B cell (primary cell): ENCODE data around the gene STRA8. TPM values are rescaled to one million over a fixed set of nuclear protein-coding genes. Genes with fewer than 3 reads are reported as not detected.

Experiments
- ATAC-seq: fragments of 200-7000 bp; cut with Tn5 transposase; one replicate; pipeline ENCODE4 v1.10.0; 2021; ENCODE audit warnings: low read depth, mild to moderate bottlenecking, moderate number of reproducible peaks, moderate library complexity
- CTCF ChIA-PET: fragments of 350-600 bp; sonication (Branson Sonifier 250); formaldehyde crosslinking; loops from one replicate; lab custom pipeline; 2021; ENCODE audit warnings: antibody characterized with exemption, inconsistent platforms; lab: Charles Lee
- POLR2A ChIA-PET: fragments of 350-600 bp; sonication (Branson Sonifier 250); formaldehyde crosslinking; loops from one replicate; lab custom pipeline; 2021; ENCODE audit warnings: antibody characterized with exemption; lab: Charles Lee
- DNase-seq: peaks from one replicate; pipeline ENCODE4 v3.0.0; 2013
- H2AFZ ChIP-seq: 2 replicates; pipeline ENCODE4 v1.6.1; 2012; ENCODE audit warnings: mild to moderate bottlenecking, low read depth, low read length; ENCODE audit not compliant: insufficient read depth, poor library complexity, severe bottlenecking
- H3K27ac ChIP-seq, 2 donors: 1 replicate in 1 of 2; 2 replicates in 1 of 2; pipeline ENCODE4 v1.5.1; 2012 to 2013; ENCODE audit warnings: low read length in 2 of 2, mild to moderate bottlenecking in 2 of 2, moderate library complexity in 1 of 2
- H3K27me3 ChIP-seq, 4 experiments: fragments of 200-600 bp in 1 of 4; sonication (generic) in 1 of 4; replicated peaks in 1 of 4; 1 replicate in 2 of 4; 2 replicates in 2 of 4; pipeline versions ENCODE4 v1.6.1 to v1.7.0; 2013 to 2016; ENCODE audit warnings: low read length in 3 of 4, mild to moderate bottlenecking in 2 of 4, mixed read lengths in 1 of 4, moderate library complexity in 1 of 4; ENCODE audit not compliant: insufficient read depth in 4 of 4, control insufficient read depth in 3 of 4; ENCODE audit errors: control extremely low read depth in 1 of 4
- H3K36me3 ChIP-seq, 2 experiments: replicated peaks in 1 of 2; 1 replicate in 1 of 2; 2 replicates in 1 of 2; pipeline versions ENCODE4 v1.6.1 to v1.7.1; 2013; ENCODE audit warnings: low read length in 1 of 2; ENCODE audit not compliant: insufficient read depth in 2 of 2, control insufficient read depth in 1 of 2; ENCODE audit errors: control extremely low read depth in 1 of 2, extremely low read depth in 1 of 2
- H3K4me1 ChIP-seq, 2 donors: fragments of 200-600 bp in 1 of 2; sonication (generic) in 1 of 2; 1 replicate in 1 of 2; 2 replicates in 1 of 2; pipeline versions ENCODE4 v1.5.1 to v1.6.1; 2013 to 2017; ENCODE audit warnings: low read length in 2 of 2; ENCODE audit not compliant: control insufficient read depth in 2 of 2, insufficient read depth in 2 of 2
- H3K4me2 ChIP-seq: replicated peaks from 2 replicates; pipeline ENCODE3; 2012; ENCODE audit warnings: mild to moderate bottlenecking, low read depth, low read length; ENCODE audit not compliant: poor library complexity, severe bottlenecking
- H3K4me3 ChIP-seq, 5 experiments: fragments of 200-600 bp in 1 of 5; sonication (generic) in 1 of 5; 1 replicate in 3 of 5; 2 replicates in 2 of 5; pipeline versions ENCODE4 v1.5.1 to v1.7.0; 2011 to 2016; ENCODE audit warnings: low read length in 4 of 5, mild to moderate bottlenecking in 4 of 5, low read depth in 2 of 5, control low read depth in 1 of 5, moderate library complexity in 1 of 5; ENCODE audit not compliant: insufficient read depth in 1 of 5; ENCODE audit errors: control extremely low read depth in 1 of 5, extremely low read depth in 1 of 5
- H3K79me2 ChIP-seq: fragments of 200-600 bp; sonication (generic); one replicate; pipeline ENCODE4 v1.6.0; 2016; ENCODE audit warnings: low read length; ENCODE audit not compliant: control insufficient read depth, insufficient read depth
- H3K9ac ChIP-seq: fragments of 200-600 bp; sonication (generic); 2 replicates; pipeline ENCODE4 v1.6.1; 2017; ENCODE audit warnings: mild to moderate bottlenecking, low read length, moderate library complexity
- H3K9me3 ChIP-seq, 3 donors: one replicate each; pipeline versions ENCODE4 v1.6.1 to v1.7.1; 2013; ENCODE audit warnings: low read length in 2 of 3; ENCODE audit not compliant: control insufficient read depth in 2 of 3, insufficient read depth in 1 of 3; ENCODE audit errors: control extremely low read depth in 1 of 3
- H4K20me1 ChIP-seq: 2 replicates; pipeline ENCODE4 v1.6.0; 2012; ENCODE audit warnings: mild to moderate bottlenecking, low read length; ENCODE audit not compliant: insufficient read depth, control insufficient read depth, poor library complexity, severe bottlenecking
- H3K27ac Mint-ChIP-seq: one replicate; pipeline ENCODE4 v1.8.0; 2021; ENCODE audit warnings: mixed read lengths
- H3K27me3 Mint-ChIP-seq: one replicate; pipeline ENCODE4 v1.8.0; 2021; ENCODE audit warnings: mixed read lengths
- H3K4me1 Mint-ChIP-seq: one replicate; pipeline ENCODE4 v1.8.0; 2021; ENCODE audit warnings: mixed read lengths
- H3K4me3 Mint-ChIP-seq: one replicate; pipeline ENCODE4 v1.8.0; 2021; ENCODE audit warnings: mixed read lengths
- H3K9me3 Mint-ChIP-seq: one replicate; pipeline ENCODE4 v1.8.0; 2022; ENCODE audit warnings: mixed read lengths; ENCODE audit not compliant: insufficient read depth
- EZH2 ChIP-seq: IDR thresholded peaks from 2 replicates; pipeline ENCODE4 v1.6.1; 2012; ENCODE audit warnings: borderline replicate concordance, low read depth, mild to moderate bottlenecking, moderate library complexity, low read length; ENCODE audit not compliant: insufficient read depth, poor library complexity, severe bottlenecking
- whole genome bisulfite sequencing: methylation state at CpG from one replicate; pipeline ENCODE4 v1.1.5; 2013; ENCODE audit warnings: missing lambda C conversion rate; ENCODE audit not compliant: insufficient coverage; 5-methylcytosine and 5-hydroxymethylcytosine counted together
- intact Hi-C: fragments of 100-400 bp; cut with micrococcal nuclease; formaldehyde crosslinking; loops from one replicate; pipeline ENCODE4 v1.10.0; 2022
- polyA minus RNA-seq: library from RNA; depleted of rRNA, polyadenylated mRNA; stranded (reverse); fragments of >200 nt; gene quantifications from 2 replicates; pipeline ENCODE4 v1.2.3, GENCODE V29; 2012
- polyA plus RNA-seq: library from polyadenylated mRNA; depleted of rRNA; stranded (reverse); fragments of >200 nt; gene quantifications from 2 replicates; pipeline ENCODE4 v1.2.3, GENCODE V29; 2012
- total RNA-seq, 2 donors: library from RNA; stranded (reverse); fragments of 120-200 nt in 1 of 2; gene quantifications; 1 replicate in 1 of 2; 2 replicates in 1 of 2; pipeline versions ENCODE4 v1.2.3 to v1.2.4, GENCODE V29; 2013 to 2022
- TF ChIP-seq, protein P1 (sequence below): fragments of 200-600 bp; IDR thresholded peaks from one replicate; pipeline ENCODE4 v1.8.0; 2022; ENCODE audit warnings: antibody characterized with exemption, mild to moderate bottlenecking

Gene STRA8
- total RNA-seq: not detected in 2 replicates
- not detected for total RNA-seq (2013)
- polyA plus RNA-seq: not detected in 2 replicates
- polyA minus RNA-seq: not detected in 2 replicates

DNA sequence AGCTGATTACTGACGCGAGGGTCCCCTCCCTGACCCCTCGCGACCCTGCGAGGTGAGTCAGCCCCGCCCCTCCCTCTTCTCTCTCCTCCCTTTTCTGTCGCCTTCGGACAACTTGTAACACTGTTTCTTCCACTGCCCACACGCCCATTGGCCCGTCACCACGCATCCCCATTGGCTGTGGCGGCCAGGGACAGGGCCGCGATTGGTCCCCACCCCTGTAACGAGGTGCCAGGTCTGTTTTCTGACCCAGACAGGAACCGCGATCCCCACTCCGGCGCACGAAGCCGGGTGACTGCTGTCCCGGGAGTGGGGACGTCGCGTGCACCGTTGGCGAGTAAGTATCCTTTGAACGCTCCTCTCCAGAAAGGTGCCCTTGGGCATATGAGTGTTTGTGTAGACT, at the start of gene STRA8:
Gene STRA8 (plus strand): TSS at position 269 of the 400 bp plus-strand sequence. CDS start 6,687 bp downstream, outside the sequence.
- no peak within 1 kb of the TSS for H3K27ac ChIP-seq
- Mint-ChIP-seq H3K27ac (no peak within 1 kb of the TSS), H3K4me3 (no peak within 1 kb of the TSS), H3K9me3 (no peaks in the 10 kb centered on the region), H3K4me1 (peaks cover 19% of the 10 kb centered on the region), H3K27me3 (peaks cover 14% of the 10 kb centered on the region)
- no peak within 1 kb of the TSS for H3K4me2 ChIP-seq
- peaks cover 21 to 29% of the 10 kb centered on the region in 2 donors for H3K4me1 ChIP-seq
- H3K79me2 ChIP-seq: no peaks in the 10 kb centered on the region
- no peak within 1 kb of the TSS for H3K4me3 ChIP-seq
- ChIA-PET POLR2A (no interaction called here), CTCF (interaction anchor here (0.8 kb wide), 1 partner anchor 679 kb away, joined by 3 read pairs; no protein-coding TSS in a partner anchor)
- TF ChIP-seq EZH2: no peak
- TF ChIP-seq, protein P1, sequence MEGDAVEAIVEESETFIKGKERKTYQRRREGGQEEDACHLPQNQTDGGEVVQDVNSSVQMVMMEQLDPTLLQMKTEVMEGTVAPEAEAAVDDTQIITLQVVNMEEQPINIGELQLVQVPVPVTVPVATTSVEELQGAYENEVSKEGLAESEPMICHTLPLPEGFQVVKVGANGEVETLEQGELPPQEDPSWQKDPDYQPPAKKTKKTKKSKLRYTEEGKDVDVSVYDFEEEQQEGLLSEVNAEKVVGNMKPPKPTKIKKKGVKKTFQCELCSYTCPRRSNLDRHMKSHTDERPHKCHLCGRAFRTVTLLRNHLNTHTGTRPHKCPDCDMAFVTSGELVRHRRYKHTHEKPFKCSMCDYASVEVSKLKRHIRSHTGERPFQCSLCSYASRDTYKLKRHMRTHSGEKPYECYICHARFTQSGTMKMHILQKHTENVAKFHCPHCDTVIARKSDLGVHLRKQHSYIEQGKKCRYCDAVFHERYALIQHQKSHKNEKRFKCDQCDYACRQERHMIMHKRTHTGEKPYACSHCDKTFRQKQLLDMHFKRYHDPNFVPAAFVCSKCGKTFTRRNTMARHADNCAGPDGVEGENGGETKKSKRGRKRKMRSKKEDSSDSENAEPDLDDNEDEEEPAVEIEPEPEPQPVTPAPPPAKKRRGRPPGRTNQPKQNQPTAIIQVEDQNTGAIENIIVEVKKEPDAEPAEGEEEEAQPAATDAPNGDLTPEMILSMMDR: no peak
- intact Hi-C loops: no loop called here
- H3K9me3 ChIP-seq: peaks cover 0 to 19% (median 0%) of the 10 kb centered on the region in 3 donors
- ATAC-seq (no peak), DNase-seq (no peak)
- no peak within 1 kb of the TSS for H3K9ac ChIP-seq
- H3K27me3 ChIP-seq: peaks cover 0 to 7% (median 0%) of the 10 kb centered on the region in 4 experiments
- 97% methylated on average over 22 of the region's 28 CpGs for WGBS
- H4K20me1 ChIP-seq: no peaks in the 10 kb centered on the region
- no peak within 1 kb of the TSS for H2AFZ ChIP-seq
- no peaks in the 10 kb centered on the region for H3K36me3 ChIP-seq

DNA sequence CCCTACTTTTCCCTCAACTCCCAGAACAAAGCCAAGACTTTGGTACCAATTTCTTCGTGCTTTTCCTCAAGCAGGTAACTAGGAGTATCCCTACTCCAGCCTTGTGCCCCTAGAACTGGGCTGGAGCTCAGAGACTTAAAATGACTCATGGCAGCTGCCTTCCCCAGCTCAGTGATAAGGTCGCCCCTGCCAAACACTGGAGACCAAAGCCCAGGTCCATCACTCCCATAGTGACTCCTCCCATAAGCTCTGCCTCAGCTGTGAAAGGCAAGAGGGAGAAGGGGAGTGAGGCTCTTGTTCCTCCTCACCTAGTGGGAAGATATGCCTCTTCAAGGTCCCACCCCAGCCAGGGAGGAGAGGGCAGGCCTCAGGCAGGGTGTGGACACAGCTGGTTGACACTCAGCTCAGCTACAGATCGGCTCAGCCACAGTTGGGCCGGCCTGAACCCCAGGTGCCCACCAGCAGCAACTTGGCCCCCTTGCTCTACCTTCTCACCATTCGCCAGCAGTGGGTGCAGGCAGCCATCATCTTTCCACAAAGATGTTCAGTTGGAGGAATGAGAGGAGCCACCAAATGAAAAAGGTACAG, 49.3 kb upstream of the STRA8 start:
- Mint-ChIP-seq H3K27ac (no peak overlapping the region), H3K4me3 (no peak overlapping the region), H3K27me3 (no peaks in the 10 kb centered on the region), H3K9me3 (peaks cover 17% of the 10 kb centered on the region), H3K4me1 (peaks cover 21% of the 10 kb centered on the region)
- no peaks in the 10 kb centered on the region for H3K27me3 ChIP-seq
- no peaks in the 10 kb centered on the region for H4K20me1 ChIP-seq
- no peak overlapping the region for H2AFZ ChIP-seq
- H3K4me3 ChIP-seq: no peak overlapping the region
- TF ChIP-seq EZH2: no peak
- TF ChIP-seq, protein P1: no peak
- no peak for DNase-seq
- ChIA-PET POLR2A (no interaction called here), CTCF (no interaction called here)
- H3K36me3 ChIP-seq: peaks cover 0 to 57% of the 10 kb centered on the region in 2 experiments
- H3K9me3 ChIP-seq: peaks cover 1 to 36% (median 34%) of the 10 kb centered on the region in 3 donors
- WGBS: 100% methylated on average over 3 of the region's 5 CpGs
- peaks cover 9 to 16% of the 10 kb centered on the region in 2 donors for H3K4me1 ChIP-seq
- no peak for ATAC-seq
- intact Hi-C loops: no loop called here
- H3K79me2 ChIP-seq: no peaks in the 10 kb centered on the region
- no peak overlapping the region for H3K9ac ChIP-seq
- no peak overlapping the region for H3K27ac ChIP-seq
- no peak overlapping the region for H3K4me2 ChIP-seq
